ENCODE data around the gene SCN2B. TPM values are rescaled to one million over a fixed set of nuclear protein-coding genes. Genes with fewer than 3 reads are reported as not detected.

Gene SCN2B
- total RNA-seq, 1 donor from 2014 or later: not detected

- intact Hi-C loops (cut with micrococcal nuclease): no loop called here
Observed at GRCh38 chr11:118138839-118139420, 37.5 kb downstream of the SCN2B start.

GRCh38 chr11:118136801-118137200 lies 39.6 kb downstream of the SCN2B start:
- intact Hi-C loops (cut with micrococcal nuclease): no loop called here

- intact Hi-C loops (cut with micrococcal nuclease): no loop called here
Observed at GRCh38 chr11:118136341-118136740, 40.1 kb downstream of the SCN2B start.

- intact Hi-C loops (cut with micrococcal nuclease): no loop called here
Observed at GRCh38 chr11:118135796-118136165, 40.7 kb downstream of the SCN2B start.

GRCh38 chr11:118135051-118135795 lies 41.2 kb downstream of the SCN2B start:
- intact Hi-C loops (cut with micrococcal nuclease): no loop called here

GRCh38 chr11:118133816-118134215 lies 42.6 kb downstream of the SCN2B start:
- intact Hi-C loops (cut with micrococcal nuclease): no loop called here

- intact Hi-C loops (cut with micrococcal nuclease): no loop called here
Observed at GRCh38 chr11:118132385-118133151, 43.9 kb downstream of the SCN2B start.

- intact Hi-C loops (cut with micrococcal nuclease): no loop called here
Observed at GRCh38 chr11:118129471-118130172, 46.8 kb downstream of the SCN2B start.

GRCh38 chr11:118128721-118129470 lies 47.5 kb downstream of the SCN2B start:
- intact Hi-C loops (cut with micrococcal nuclease): no loop called here

- intact Hi-C loops (cut with micrococcal nuclease): no loop called here
Observed at GRCh38 chr11:118128310-118128709, 48.1 kb downstream of the SCN2B start.

GRCh38 chr11:118126082-118126838 lies 50.2 kb downstream of the SCN2B start:
- intact Hi-C loops (cut with micrococcal nuclease): no loop called here

GRCh38 chr11:118124929-118125535 lies 51.4 kb downstream of the SCN2B start:
- intact Hi-C loops (cut with micrococcal nuclease): no loop called here

GRCh38 chr11:118120793-118121192 lies 55.6 kb downstream of the SCN2B start:
- intact Hi-C loops (cut with micrococcal nuclease): no loop called here

GRCh38 chr11:118117790-118118601 lies 58.4 kb downstream of the SCN2B start:
- intact Hi-C loops (cut with micrococcal nuclease): no loop called here

GRCh38 chr11:118115048-118115447 lies 61.4 kb downstream of the SCN2B start:
- intact Hi-C loops (cut with micrococcal nuclease): no loop called here

- intact Hi-C loops (cut with micrococcal nuclease): no loop called here
Observed at GRCh38 chr11:118114266-118114665, 62.2 kb downstream of the SCN2B start.

- intact Hi-C loops (cut with micrococcal nuclease): no loop called here
Observed at GRCh38 chr11:118112711-118113430, 63.6 kb downstream of the SCN2B start.
